Smooth muscle cell (in vitro differentiated cells): ENCODE results near the gene ZCCHC17. TPM values are rescaled to one million over a fixed set of nuclear protein-coding genes. Genes with fewer than 3 reads are reported as not detected.

Source experiments
- DNase-seq: peaks from one replicate; lab custom pipeline; 2025; ENCODE audit not compliant: unreplicated experiment; lab: John Stamatoyannopoulos, UW
- H2AFZ ChIP-seq: fragments of 200-600 bp; sonication (generic); 2 replicates; pipeline ENCODE4 v1.6.0; 2016; ENCODE audit warnings: antibody characterized with exemption, low read depth, mild to moderate bottlenecking
- H3F3A ChIP-seq: fragments of 200-600 bp; sonication (generic); 2 replicates; pipeline ENCODE4 v1.6.0; 2017; ENCODE audit warnings: antibody characterized with exemption, low read depth
- H3K27ac ChIP-seq: fragments of 200-600 bp; sonication (generic); 2 replicates; pipeline ENCODE4 v1.5.1; 2016; ENCODE audit warnings: low read depth, mild to moderate bottlenecking
- H3K27me3 ChIP-seq: fragments of 200-600 bp; sonication (generic); 2 replicates; pipeline ENCODE4 v1.6.1; 2016; ENCODE audit warnings: low read depth, mild to moderate bottlenecking
- H3K36me3 ChIP-seq: fragments of 200-600 bp; sonication (generic); 2 replicates; pipeline ENCODE4 v1.5.1; 2016; ENCODE audit warnings: low read depth
- H3K4me1 ChIP-seq: fragments of 200-600 bp; sonication (generic); 2 replicates; pipeline ENCODE4 v1.5.1; 2016; ENCODE audit warnings: low read depth
- H3K4me2 ChIP-seq: fragments of 200-600 bp; sonication (generic); 2 replicates; pipeline ENCODE4 v1.6.0; 2016; ENCODE audit warnings: mild to moderate bottlenecking
- H3K4me3 ChIP-seq: fragments of 200-600 bp; sonication (generic); 2 replicates; pipeline ENCODE4 v1.5.1; 2016; ENCODE audit warnings: mild to moderate bottlenecking
- H3K79me2 ChIP-seq: fragments of 200-600 bp; sonication (generic); 2 replicates; pipeline ENCODE4 v1.6.0; 2016; ENCODE audit warnings: low read depth, mild to moderate bottlenecking
- H3K9ac ChIP-seq: fragments of 200-600 bp; sonication (generic); 2 replicates; pipeline ENCODE4 v1.6.0; 2016; ENCODE audit warnings: low read depth
- H3K9me3 ChIP-seq: fragments of 200-600 bp; sonication (generic); replicated peaks from 2 replicates; pipeline ENCODE4 v1.5.1; 2016; ENCODE audit warnings: low read depth
- H4K20me1 ChIP-seq: fragments of 200-600 bp; sonication (generic); 2 replicates; pipeline ENCODE4 v1.6.0; 2016; ENCODE audit warnings: low read depth
- WGBS: methylation state at CpG from one replicate; pipeline ENCODE4 v1.1.7; 2016; ENCODE audit warnings: low lambda C conversion rate; 5-methylcytosine and 5-hydroxymethylcytosine counted together
- polyA plus RNA-seq: library from polyadenylated mRNA; unstranded; fragments of >200 nt; fragmentation: Nextera tagmentation; extraction: Ambion mirVana; gene quantifications from 2 replicates; pipeline ENCODE4 v1.2.1, GENCODE V29; 2016
- total RNA-seq: library from RNA; depleted of rRNA; stranded (reverse); fragments of >200 nt; gene quantifications from 2 replicates; pipeline ENCODE4 v1.2.3, GENCODE V29; 2014
- TF ChIP-seq, protein P1 (sequence below): fragments of 200-600 bp; sonication (generic); IDR thresholded peaks from 2 replicates; pipeline ENCODE4 v1.5.1; 2017; ENCODE audit warnings: borderline replicate concordance, mild to moderate bottlenecking, antibody characterized with exemption; ENCODE audit not compliant: insufficient read depth, poor library complexity, severe bottlenecking

The ZCCHC17 gene
- total and polyA plus RNA-seq, 2 experiments from 2014 or later: 34.2 to 47.3 TPM

DNA sequence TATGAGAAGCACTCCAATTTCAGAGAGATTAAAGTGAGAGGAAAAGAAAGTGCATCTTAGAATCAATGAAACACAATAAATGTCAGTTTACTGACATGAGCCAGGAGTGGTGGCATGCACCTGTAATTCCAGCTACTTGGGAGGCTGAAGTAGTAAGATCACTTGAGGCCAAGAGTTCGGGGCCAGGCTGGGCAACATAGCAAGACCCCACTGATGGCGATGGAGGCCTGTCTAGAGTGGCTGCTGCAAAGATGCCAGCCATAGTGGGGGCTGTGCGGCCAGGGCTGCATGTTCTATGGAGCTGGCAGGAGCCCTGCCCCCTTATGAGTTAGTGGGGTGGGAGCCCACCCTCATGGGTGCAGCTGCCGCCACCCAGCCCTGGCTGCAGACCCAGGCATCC, 27.3 kb downstream of the ZCCHC17 start:
- 100% methylated on average over 4 of the region's 4 CpGs for WGBS
- Histone ChIP-seq H4K20me1 (peaks cover 2% of the 10 kb centered on the region), H3K27me3 (no peaks in the 10 kb centered on the region)

DNA sequence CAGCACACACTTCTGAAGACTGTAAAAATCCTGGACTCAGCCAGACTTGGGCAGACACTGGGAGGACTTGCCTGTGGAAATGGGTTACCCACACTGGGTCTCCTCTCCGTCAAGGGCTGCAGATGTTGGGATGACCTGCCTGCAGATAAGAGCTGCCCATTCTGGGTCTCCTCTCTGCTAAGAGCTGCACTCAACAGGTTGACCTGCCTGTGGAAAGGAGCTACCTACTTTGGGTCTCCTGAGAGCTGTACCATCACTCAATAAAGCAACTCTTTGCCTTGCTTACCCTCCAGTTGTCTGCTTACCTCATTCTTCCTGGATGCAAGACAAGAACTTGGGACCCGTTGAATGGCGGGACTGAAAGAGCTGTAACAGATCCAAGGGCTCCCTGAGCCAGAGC, 28.2 kb downstream of the ZCCHC17 start:
- WGBS: 96% methylated on average over 3 of the region's 3 CpGs
- no peak for DNase-seq
- H3K4me3 ChIP-seq: no peak overlapping the region
- no peaks in the 10 kb centered on the region for H3K27me3 ChIP-seq
- H3K36me3 ChIP-seq: no peaks in the 10 kb centered on the region
- no peak overlapping the region for H3K4me2 ChIP-seq
- H3F3A ChIP-seq: no peaks in the 10 kb centered on the region
- no peak overlapping the region for H3K9ac ChIP-seq
- no peak overlapping the region for H3K27ac ChIP-seq
- peaks cover 2% of the 10 kb centered on the region for H4K20me1 ChIP-seq
- TF ChIP-seq, protein P1, sequence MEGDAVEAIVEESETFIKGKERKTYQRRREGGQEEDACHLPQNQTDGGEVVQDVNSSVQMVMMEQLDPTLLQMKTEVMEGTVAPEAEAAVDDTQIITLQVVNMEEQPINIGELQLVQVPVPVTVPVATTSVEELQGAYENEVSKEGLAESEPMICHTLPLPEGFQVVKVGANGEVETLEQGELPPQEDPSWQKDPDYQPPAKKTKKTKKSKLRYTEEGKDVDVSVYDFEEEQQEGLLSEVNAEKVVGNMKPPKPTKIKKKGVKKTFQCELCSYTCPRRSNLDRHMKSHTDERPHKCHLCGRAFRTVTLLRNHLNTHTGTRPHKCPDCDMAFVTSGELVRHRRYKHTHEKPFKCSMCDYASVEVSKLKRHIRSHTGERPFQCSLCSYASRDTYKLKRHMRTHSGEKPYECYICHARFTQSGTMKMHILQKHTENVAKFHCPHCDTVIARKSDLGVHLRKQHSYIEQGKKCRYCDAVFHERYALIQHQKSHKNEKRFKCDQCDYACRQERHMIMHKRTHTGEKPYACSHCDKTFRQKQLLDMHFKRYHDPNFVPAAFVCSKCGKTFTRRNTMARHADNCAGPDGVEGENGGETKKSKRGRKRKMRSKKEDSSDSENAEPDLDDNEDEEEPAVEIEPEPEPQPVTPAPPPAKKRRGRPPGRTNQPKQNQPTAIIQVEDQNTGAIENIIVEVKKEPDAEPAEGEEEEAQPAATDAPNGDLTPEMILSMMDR: no peak
- no peaks in the 10 kb centered on the region for H3K79me2 ChIP-seq
- no peaks in the 10 kb centered on the region for H3K9me3 ChIP-seq
- H2AFZ ChIP-seq: no peak overlapping the region
- H3K4me1 ChIP-seq: peaks cover 6% of the 10 kb centered on the region

More for the DNA sequence above, 27.3 kb downstream of the ZCCHC17 start:
- no peak overlapping the region for H2AFZ ChIP-seq
- no peak overlapping the region for H3K27ac ChIP-seq
- DNase-seq: no peak
- no peaks in the 10 kb centered on the region for H3F3A ChIP-seq
- H3K4me1 ChIP-seq: peaks cover 6% of the 10 kb centered on the region
- H3K36me3 ChIP-seq: no peaks in the 10 kb centered on the region
- no peak overlapping the region for H3K4me2 ChIP-seq
- TF ChIP-seq, protein P1: no peak
- no peaks in the 10 kb centered on the region for H3K9me3 ChIP-seq
- no peaks in the 10 kb centered on the region for H3K79me2 ChIP-seq
- H3K4me3 ChIP-seq: no peak overlapping the region
- H3K9ac ChIP-seq: no peak overlapping the region

DNA sequence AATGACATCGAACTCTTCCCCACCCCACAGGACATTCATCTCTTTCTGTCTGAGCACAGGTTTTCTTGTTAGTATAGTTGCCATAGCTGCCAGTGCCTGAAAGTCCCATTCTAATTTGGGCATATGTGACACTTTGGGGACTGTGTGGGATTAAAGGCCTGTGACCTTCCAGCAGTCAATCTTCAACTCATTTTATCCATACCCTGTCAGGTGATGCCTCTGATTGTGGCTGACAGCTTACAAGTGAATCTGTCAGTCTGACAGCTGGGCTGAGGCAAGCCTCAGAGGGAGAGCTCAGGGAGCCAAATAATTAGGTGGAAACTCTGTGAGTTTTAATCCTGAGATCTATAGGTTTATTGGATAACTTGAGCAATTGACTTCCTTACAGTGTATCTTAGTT, 29.6 kb downstream of the ZCCHC17 start:
- Histone ChIP-seq H3K79me2 (no peaks in the 10 kb centered on the region), H3K36me3 (no peaks in the 10 kb centered on the region), H4K20me1 (peaks cover 2% of the 10 kb centered on the region), H3K9ac (no peak overlapping the region), H3K4me1 (peaks cover 6% of the 10 kb centered on the region), H3F3A (no peaks in the 10 kb centered on the region), H3K4me3 (no peak overlapping the region), H2AFZ (no peak overlapping the region), H3K27me3 (no peaks in the 10 kb centered on the region), H3K9me3 (no peaks in the 10 kb centered on the region), H3K4me2 (no peak overlapping the region), H3K27ac (peak overlapping the region; percentile 38)
- no peak for DNase-seq
- WGBS: 91% methylated on average over 1 of the region's 1 CpG
- TF ChIP-seq, protein P1: no peak

DNA sequence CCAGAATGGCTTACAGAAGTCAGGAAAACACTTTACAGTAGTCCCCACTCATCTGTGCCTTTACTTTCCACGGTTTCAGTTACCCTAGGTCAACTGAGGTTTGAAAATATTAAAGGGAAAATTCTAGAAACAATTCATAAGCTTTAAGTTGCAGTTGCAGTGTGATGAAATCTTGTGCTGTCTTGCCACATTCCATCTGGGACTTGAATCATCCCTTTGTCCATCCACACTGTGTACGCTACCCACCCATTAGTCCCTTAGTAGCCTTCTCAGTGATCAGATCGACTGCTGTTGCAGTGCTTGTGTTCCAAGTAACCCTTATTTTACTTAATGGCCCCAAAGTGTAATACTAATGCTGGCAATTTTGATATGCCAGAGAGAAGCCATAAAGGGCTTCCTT, 30.5 kb downstream of the ZCCHC17 start:
- Histone ChIP-seq H3K4me2 (peak overlapping the region; percentile 39), H3F3A (no peaks in the 10 kb centered on the region), H3K9ac (peak overlapping the region; percentile 8), H2AFZ (no peak overlapping the region), H3K4me3 (no peak overlapping the region), H3K79me2 (no peaks in the 10 kb centered on the region), H3K9me3 (no peaks in the 10 kb centered on the region), H3K27ac (peak overlapping the region; percentile 38), H3K36me3 (no peaks in the 10 kb centered on the region), H3K4me1 (peaks cover 6% of the 10 kb centered on the region), H4K20me1 (peaks cover 2% of the 10 kb centered on the region), H3K27me3 (no peaks in the 10 kb centered on the region)
- TF ChIP-seq, protein P1: no peak
- no peak for DNase-seq
- 54% methylated on average over 3 of the region's 3 CpGs for WGBS
